ENCODE data around the gene RPS2. TPM values are rescaled to one million over a fixed set of nuclear protein-coding genes. Genes with fewer than 3 reads are reported as not detected.

RPS2 gene
- total and polyA plus RNA-seq, 2 donors (not counting 1 experiment from before 2014, with no cell fraction given): 1,683 to 2,596 TPM

DNA sequence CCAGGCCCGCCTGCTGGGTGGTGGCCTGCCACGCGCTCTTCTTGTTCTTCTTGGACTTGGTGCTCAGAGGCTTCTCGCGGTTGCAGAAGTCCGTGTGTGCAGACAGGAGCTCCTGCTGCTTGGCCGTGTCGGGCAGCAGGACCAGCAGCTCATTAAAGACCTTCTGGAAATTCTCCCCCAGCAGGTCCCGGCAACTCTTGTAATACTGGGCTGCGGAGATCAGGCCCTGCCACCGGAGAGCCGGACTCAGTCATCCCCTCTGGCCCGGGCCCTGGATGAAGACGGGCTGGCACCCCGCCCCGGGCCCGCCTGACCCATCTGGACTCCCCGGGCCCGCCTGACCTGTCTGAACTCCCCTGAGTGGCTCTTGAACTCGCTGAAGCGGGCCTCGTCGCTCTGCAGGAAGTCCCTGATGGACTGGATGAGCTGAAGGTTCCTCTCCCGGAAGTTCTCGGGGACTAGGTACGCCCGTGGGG lies 33.8 kb upstream of the RPS2 start:
- Histone ChIP-seq H2AFZ (ENCODE audit: low read length) (no peak overlapping the region), H3K4me3 (replicated peaks in 1 of 4; ENCODE audit: control extremely low read depth in 1 of 4, insufficient read depth in 1 of 4, low read depth in 3 of 4, low read length in 4 of 4) (no peak overlapping the region), H3K27ac (ENCODE audit: insufficient read depth, low read length) (peak overlapping the region; percentile 26), H3K9ac (ENCODE audit: insufficient read depth, low read length) (no peak overlapping the region), H3K4me2 (ENCODE audit: extremely low read depth, insufficient read depth, low read length) (no peak overlapping the region), H3K4me1 (ENCODE audit: control insufficient read depth, extremely low read depth, insufficient read depth, low read length) (peaks cover 8% of the 10 kb centered on the region), H3K27me3 (ENCODE audit: control insufficient read depth, insufficient read depth, low read length) (no peaks in the 10 kb centered on the region), H3K79me2 (ENCODE audit: control insufficient read depth, insufficient read depth, low read length) (peaks cover 9% of the 10 kb centered on the region), H3K36me3 (ENCODE audit: control insufficient read depth, insufficient read depth, low read length) (peaks cover 41% of the 10 kb centered on the region), H3K9me3 (ENCODE audit: control insufficient read depth, insufficient read depth, low read depth, low read length) (no peaks in the 10 kb centered on the region), H4K20me1 (ENCODE audit: control insufficient read depth, extremely low read depth, insufficient read depth, low read length) (no peaks in the 10 kb centered on the region)
- DNase-seq (ENCODE audit: low read depth in 2 of 2): no peak
- TF ChIP-seq EZH2 (IDR thresholded peaks at IDR 0.05; ENCODE audit: low read length, missing control alignments) (no peak), CTCF (conservative IDR thresholded peaks at IDR 0.05 in 1 of 2, IDR thresholded peaks at IDR 0.05 in 1 of 2; ENCODE audit: low read depth in 1 of 2, low read length in 2 of 2) (no peak)

- TF ChIP-seq CTCF (conservative IDR thresholded peaks at IDR 0.05 in 1 of 2, IDR thresholded peaks at IDR 0.05 in 1 of 2; ENCODE audit: low read depth in 1 of 2, low read length in 2 of 2) (no peak), EZH2 (IDR thresholded peaks at IDR 0.05; ENCODE audit: low read length, missing control alignments) (no peak)
- peaks cover 35% of the 10 kb centered on the region for H3K36me3 ChIP-seq (ENCODE audit: control insufficient read depth, insufficient read depth, low read length)
- H3K9ac ChIP-seq (ENCODE audit: insufficient read depth, low read length): no peak overlapping the region
- H3K4me1 ChIP-seq (ENCODE audit: control insufficient read depth, extremely low read depth, insufficient read depth, low read length): peaks cover 8% of the 10 kb centered on the region
- no peaks in the 10 kb centered on the region for H3K9me3 ChIP-seq (ENCODE audit: control insufficient read depth, insufficient read depth, low read depth, low read length)
- no peaks in the 10 kb centered on the region for H4K20me1 ChIP-seq (ENCODE audit: control insufficient read depth, extremely low read depth, insufficient read depth, low read length)
- no peaks in the 10 kb centered on the region for H3K27me3 ChIP-seq (ENCODE audit: control insufficient read depth, insufficient read depth, low read length)
- no peak overlapping the region for H2AFZ ChIP-seq (ENCODE audit: low read length)
- H3K27ac ChIP-seq (ENCODE audit: insufficient read depth, low read length): peak overlapping the region; percentile 57
- DNase-seq (ENCODE audit: low read depth in 2 of 2): peak in 1 of 2 donors; percentile 89
- H3K4me3 ChIP-seq (replicated peaks in 1 of 4; ENCODE audit: control extremely low read depth in 1 of 4, insufficient read depth in 1 of 4, low read depth in 3 of 4, low read length in 4 of 4): no peak overlapping the region
- H3K4me2 ChIP-seq (ENCODE audit: extremely low read depth, insufficient read depth, low read length): no peak overlapping the region
- peaks cover 4% of the 10 kb centered on the region for H3K79me2 ChIP-seq (ENCODE audit: control insufficient read depth, insufficient read depth, low read length)
Observed at GRCh38 chr16:1997494-1998359, 33.1 kb upstream of the RPS2 start.

DNA sequence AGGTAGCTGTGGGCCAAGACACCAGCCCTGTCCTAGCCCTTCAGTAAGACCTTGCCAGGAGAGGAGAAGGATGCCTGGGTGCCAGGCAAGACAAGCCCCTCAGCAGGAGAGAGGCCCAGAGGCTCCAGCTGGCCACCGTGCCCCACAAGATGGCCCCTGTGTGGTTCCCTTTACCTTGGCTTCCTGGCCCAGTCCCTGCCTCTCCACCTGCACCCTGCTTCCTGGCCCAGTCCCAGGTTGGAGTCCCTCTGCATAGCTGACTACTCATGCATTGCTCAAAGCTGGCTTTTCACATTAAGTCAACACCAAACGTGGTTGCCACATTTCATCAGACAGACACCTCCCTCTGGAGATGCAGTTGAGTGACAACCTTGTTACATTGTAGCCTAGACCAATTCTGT lies 29.1 kb upstream of the RPS2 start:
- DNase-seq (ENCODE audit: low read depth in 2 of 2): no peak
- no peaks in the 10 kb centered on the region for H3K79me2 ChIP-seq (ENCODE audit: control insufficient read depth, insufficient read depth, low read length)
- H3K36me3 ChIP-seq (ENCODE audit: control insufficient read depth, insufficient read depth, low read length): peaks cover 5% of the 10 kb centered on the region
- H3K27me3 ChIP-seq (ENCODE audit: control insufficient read depth, insufficient read depth, low read length): peaks cover 21% of the 10 kb centered on the region
- H3K9me3 ChIP-seq (ENCODE audit: control insufficient read depth, insufficient read depth, low read depth, low read length): no peaks in the 10 kb centered on the region
- no peaks in the 10 kb centered on the region for H4K20me1 ChIP-seq (ENCODE audit: control insufficient read depth, extremely low read depth, insufficient read depth, low read length)
- no peak overlapping the region for H3K27ac ChIP-seq (ENCODE audit: insufficient read depth, low read length)
- no peak overlapping the region for H2AFZ ChIP-seq (ENCODE audit: low read length)
- H3K4me3 ChIP-seq (replicated peaks in 1 of 4; ENCODE audit: control extremely low read depth in 1 of 4, insufficient read depth in 1 of 4, low read depth in 3 of 4, low read length in 4 of 4): no peak overlapping the region
- TF ChIP-seq EZH2 (IDR thresholded peaks at IDR 0.05; ENCODE audit: low read length, missing control alignments) (no peak), CTCF (conservative IDR thresholded peaks at IDR 0.05 in 1 of 2, IDR thresholded peaks at IDR 0.05 in 1 of 2; ENCODE audit: low read depth in 1 of 2, low read length in 2 of 2) (no peak)
- H3K4me2 ChIP-seq (ENCODE audit: extremely low read depth, insufficient read depth, low read length): no peak overlapping the region
- H3K9ac ChIP-seq (ENCODE audit: insufficient read depth, low read length): no peak overlapping the region
- H3K4me1 ChIP-seq (ENCODE audit: control insufficient read depth, extremely low read depth, insufficient read depth, low read length): peaks cover 13% of the 10 kb centered on the region

Data from fibroblast of lung (primary cell).